Activated T-cell treated with anti-CD3 and anti-CD28 coated beads for 1 hour (primary cell): ENCODE results near the gene EME1.

ENCODE experiments used
- DNase-seq: peaks from one replicate; pipeline ENCODE4 v3.0.0-alpha.2; 2020; ENCODE audit warnings: low read depth

Gene EME1

DNA sequence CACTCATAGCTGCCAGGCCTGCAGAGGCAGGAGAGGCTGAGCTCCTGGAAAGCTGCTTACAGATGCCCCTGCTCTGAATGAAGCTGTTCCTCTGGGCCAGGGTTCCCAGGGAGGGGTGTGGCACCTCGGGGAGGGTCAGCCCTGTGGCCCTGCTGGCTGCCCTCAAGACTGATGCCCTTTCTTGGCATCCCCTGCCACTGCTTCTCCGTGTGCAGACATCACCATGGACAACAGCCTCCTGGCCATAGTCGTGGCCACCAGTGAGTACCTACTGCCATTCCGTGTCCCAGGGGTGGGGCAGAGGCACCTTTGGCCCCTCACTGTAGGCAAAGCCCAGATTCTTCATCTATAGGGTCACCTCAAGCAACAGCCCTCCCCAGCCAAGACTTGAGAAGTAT lies 9.0 kb upstream of the EME1 start:
- DNase-seq: no peak

GRCh38 chr17:50364715-50365114 lies 8.3 kb upstream of the EME1 start:
- DNase-seq: no peak

- DNase-seq: no peak
Observed at GRCh38 chr17:50365165-50365564, 7.9 kb upstream of the EME1 start.

DNA sequence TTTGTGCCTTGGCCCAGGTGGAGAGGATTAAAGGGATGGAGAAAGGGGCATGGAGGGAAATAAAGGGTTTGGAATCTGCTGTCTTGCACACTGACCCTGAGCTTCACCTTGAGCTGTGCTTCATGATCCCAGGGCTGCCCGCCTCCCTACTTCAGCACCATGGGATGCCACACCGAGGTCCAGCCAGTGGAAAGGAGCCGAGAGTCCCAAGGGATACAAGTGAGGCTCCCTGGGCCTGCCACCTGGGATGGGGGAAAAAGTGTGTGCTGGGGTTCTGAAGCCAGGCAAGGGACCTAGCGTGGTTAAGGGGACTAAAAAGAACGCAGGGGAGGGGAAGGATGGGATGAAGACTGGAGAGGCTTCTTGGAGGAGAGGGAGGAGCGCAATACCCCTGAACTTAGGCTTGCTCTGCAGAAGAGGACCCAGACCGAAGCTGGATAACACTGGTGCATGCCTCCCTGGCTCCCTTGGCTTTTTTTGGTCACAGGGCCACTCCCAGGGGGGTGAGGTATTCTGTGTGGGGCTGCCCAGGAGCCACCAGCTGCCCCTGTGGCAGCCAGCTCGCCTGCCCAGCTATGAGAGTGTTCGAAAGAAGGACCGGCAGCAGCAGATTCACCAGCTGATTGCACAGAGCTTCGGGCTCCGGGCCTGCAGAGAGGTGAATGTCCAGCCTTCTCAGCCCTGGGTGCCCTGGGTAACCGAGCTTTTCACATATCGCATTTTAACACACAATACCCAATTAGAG lies 7.2 kb upstream of the EME1 start:
- DNase-seq: no peak

GRCh38 chr17:50367401-50367800 lies 5.6 kb upstream of the EME1 start:
- DNase-seq: no peak

GRCh38 chr17:50370052-50370451 lies 3.0 kb upstream of the EME1 start:
- no peak for DNase-seq

GRCh38 chr17:50371526-50371925 lies 1.5 kb upstream of the EME1 start:
- no peak for DNase-seq

- no peak for DNase-seq
Observed at GRCh38 chr17:50372222-50372757, 739 bp upstream of the EME1 start.

GRCh38 chr17:50373705-50374104 lies 676 bp downstream of the EME1 start:
- DNase-seq: no peak

GRCh38 chr17:50375858-50376538 lies 3.0 kb downstream of the EME1 start:
- DNase-seq: no peak

- no peak for DNase-seq
Observed at GRCh38 chr17:50379351-50380132, 6.5 kb downstream of the EME1 start.

DNA sequence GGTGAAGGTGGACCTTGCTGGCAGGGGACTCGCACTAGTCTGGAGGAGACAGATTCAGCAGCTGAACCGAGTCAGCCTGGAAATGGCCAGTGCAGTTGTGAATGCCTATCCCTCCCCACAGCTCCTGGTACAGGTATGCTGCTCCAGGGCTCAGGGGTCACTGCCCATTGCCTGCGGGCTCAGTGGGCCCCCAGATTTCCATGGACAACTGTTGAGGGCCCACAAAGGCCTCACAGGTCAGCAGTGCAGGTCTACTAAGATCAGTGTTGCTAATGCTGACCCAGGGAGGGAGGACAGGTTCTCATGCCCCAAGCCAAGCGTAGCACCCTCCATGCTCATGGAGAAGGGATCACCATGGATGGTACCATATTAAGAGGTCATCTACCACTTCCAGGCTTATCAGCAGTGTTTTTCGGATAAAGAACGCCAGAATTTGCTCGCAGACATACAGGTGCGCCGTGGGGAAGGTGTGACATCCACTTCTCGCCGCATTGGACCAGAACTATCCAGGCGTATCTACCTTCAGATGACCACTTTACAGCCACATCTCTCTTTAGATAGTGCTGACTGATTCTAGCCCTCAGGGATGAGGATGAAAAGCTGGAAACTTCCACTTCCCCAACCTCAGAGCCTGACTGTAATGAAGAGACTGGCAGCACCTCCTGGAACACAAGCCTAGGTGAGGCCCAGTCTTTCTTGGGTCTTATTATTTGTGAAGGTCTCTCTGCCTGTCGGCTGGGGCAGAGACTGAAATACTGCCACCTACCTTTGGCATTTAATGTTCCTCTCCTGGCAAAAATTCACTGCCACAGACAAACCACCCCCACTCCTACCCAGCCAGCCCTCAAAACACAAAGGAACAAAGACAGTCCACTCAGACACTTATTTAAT lies 7.6 kb downstream of the EME1 start:
- DNase-seq: no peak

DNA sequence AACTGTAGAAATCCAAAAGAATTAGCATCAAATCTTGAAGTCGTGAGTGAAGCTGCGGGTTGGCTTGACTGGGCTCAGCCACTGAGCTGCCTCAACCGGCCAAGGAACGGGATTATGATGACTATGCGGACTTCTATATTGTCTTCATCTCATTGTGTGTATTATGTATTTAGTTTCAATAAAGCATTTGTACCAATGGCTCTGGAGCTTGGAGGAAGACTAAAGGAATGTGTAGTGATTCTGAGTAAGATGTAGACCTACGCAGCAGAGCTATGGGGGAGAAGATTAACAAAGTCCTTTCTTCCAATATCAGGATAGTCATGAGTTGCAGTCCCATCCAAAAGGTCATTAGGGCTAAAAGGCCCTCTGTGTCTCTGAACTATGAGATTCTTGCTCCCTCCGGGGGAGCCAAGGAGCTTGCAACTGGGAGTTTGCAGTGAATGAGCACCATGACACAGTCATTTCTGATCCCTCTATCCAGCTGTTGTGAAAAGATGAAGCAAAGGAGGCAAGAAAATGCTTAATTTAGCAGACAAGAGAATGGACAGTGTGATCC lies 8.3 kb downstream of the EME1 start:
- DNase-seq: no peak

- no peak for DNase-seq
Observed at GRCh38 chr17:50381920-50382319, 8.9 kb downstream of the EME1 start.

DNA sequence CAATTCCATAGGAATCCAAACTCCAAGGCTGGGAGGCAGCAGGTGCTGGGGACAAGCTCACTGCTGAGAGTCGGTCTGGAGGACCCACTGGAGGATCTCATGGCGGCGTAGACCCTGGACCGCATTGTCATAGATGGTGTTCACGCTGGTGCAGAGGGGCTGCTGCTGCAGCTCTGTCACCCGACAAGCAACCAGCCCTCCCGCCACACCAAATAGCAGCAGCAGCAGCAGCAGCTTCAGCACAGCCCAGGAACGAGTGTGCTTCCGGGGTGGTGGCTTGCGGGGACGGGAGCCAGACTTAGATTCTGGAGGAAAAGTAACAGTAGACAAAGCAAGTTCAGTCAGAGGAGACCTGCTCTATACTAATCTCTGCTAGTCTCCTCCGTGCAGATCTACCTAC lies 9.9 kb downstream of the EME1 start:
- DNase-seq: no peak

- no peak for DNase-seq
Observed at GRCh38 chr17:50386510-50386909, 13.5 kb downstream of the EME1 start.

- no peak for DNase-seq
Observed at GRCh38 chr17:50388728-50389127, 15.7 kb downstream of the EME1 start.

- DNase-seq: no peak
Observed at GRCh38 chr17:50389534-50389933, 16.5 kb downstream of the EME1 start.

- no peak for DNase-seq
Observed at GRCh38 chr17:50392621-50393020, 19.6 kb downstream of the EME1 start.

DNA sequence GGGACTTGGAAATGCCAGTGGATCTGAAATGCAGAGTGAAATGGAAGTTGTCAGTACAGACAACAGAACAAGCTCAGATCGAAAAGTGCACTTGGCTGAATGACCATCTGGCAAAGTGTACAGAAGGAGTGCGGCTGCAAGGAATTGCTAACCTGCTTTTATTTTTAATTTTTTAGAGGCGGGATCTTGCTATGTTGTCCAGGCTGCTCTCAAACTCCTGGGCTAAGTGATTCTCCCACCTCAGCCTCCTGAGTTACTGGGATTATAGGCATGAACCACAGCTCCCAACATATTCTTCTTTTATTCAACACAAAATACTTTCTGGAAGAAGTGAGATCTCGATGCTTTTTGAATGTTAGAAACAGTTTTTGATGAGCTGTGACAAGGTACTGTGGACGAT lies 20.7 kb downstream of the EME1 start:
- no peak for DNase-seq

DNA sequence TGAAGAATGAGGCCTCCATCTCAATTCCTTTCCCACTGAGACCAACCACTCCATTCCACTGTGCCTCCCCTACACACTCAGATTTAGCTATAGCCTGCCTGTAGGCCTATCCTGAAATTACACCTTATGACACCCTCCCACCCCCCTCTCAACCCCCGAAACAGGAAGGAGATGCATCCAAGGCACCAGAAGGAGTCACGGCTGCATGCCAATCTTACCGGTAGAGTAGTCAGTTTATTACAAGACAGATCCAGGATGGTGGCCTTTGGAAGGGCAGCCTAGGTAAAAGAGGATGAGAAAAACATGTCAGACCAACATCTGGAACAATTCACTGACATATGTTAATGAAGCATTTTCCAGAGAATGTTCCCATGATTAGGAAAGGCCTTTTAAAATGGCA lies 21.7 kb downstream of the EME1 start:
- DNase-seq: no peak
